Epithelial cell of esophagus (primary cell): ENCODE results near the gene CBFA2T3.

ENCODE experiments used
- DNase-seq: peaks from one replicate; pipeline ENCODE4 v3.0.0; 2010; ENCODE audit warnings: low read depth
- H3K4me3 ChIP-seq: 2 replicates; pipeline ENCODE4 v1.5.1; 2011; ENCODE audit warnings: mild to moderate bottlenecking, low read length, control low read depth
- TF ChIP-seq, protein P1 (sequence below): IDR thresholded peaks from 2 replicates; pipeline ENCODE4 v1.5.1; 2011; ENCODE audit warnings: low read depth, mild to moderate bottlenecking, low read length, control low read depth, inconsistent platforms; ENCODE audit not compliant: insufficient read depth; ENCODE audit errors: missing control alignments

CBFA2T3 gene

DNA sequence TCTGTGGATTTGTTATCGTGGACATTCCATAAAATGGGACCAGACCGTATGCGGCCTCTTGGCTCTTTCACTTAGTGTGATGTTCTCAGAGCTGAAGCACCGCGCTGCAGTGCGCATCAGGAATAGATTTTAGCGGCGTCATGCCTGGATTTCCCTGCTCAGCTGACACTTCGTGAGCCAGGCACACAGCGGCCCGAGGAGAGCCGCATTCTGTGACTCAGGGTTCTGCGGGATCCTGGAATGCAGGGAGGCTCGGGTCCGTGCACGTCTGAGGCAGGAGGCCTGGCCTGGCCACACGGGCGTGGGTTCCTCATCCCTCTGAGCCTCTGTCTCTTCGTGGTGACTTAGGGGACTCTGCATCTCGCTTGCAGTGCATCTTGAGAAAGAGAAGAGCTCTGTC, 13.4 kb downstream of the CBFA2T3 start:
- DNase-seq = no peak
- TF ChIP-seq, protein P1, sequence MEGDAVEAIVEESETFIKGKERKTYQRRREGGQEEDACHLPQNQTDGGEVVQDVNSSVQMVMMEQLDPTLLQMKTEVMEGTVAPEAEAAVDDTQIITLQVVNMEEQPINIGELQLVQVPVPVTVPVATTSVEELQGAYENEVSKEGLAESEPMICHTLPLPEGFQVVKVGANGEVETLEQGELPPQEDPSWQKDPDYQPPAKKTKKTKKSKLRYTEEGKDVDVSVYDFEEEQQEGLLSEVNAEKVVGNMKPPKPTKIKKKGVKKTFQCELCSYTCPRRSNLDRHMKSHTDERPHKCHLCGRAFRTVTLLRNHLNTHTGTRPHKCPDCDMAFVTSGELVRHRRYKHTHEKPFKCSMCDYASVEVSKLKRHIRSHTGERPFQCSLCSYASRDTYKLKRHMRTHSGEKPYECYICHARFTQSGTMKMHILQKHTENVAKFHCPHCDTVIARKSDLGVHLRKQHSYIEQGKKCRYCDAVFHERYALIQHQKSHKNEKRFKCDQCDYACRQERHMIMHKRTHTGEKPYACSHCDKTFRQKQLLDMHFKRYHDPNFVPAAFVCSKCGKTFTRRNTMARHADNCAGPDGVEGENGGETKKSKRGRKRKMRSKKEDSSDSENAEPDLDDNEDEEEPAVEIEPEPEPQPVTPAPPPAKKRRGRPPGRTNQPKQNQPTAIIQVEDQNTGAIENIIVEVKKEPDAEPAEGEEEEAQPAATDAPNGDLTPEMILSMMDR = no peak
- H3K4me3 ChIP-seq = no peak overlapping the region

DNA sequence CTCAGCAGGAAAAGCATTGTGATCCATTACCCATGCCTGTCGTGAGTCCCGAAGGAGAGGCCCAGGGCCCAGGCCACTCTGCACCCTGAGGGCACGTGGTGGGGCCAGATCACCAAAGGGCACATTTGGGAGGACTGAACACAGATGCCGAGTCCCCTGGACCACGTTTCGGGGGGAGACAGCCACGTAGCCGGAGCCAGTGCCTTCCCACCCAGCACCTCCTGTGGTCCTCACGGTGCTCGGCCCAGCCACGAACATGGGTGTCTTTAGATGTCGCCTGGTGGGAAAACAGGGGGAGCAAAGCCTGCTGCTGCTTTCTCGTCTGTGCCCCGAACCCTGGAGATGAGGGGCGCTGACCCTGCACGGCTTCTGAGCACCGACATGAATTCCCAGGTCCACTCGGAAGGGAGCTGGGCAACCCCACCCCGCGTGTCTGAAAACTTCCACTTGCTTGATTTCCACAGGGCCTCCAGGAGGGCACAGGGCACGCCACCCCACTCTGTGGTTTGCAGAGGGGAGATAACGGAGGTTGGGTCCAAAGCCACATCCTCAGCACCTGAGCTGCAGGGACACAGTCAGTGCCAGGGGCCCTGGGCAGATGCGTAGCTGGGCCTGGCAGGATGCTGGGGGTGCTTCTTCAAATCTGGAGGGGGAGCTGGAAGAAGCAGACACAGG, 14.4 kb downstream of the CBFA2T3 start:
- TF ChIP-seq, protein P1 = no peak
- no peak for DNase-seq
- H3K4me3 ChIP-seq = no peak overlapping the region

DNA sequence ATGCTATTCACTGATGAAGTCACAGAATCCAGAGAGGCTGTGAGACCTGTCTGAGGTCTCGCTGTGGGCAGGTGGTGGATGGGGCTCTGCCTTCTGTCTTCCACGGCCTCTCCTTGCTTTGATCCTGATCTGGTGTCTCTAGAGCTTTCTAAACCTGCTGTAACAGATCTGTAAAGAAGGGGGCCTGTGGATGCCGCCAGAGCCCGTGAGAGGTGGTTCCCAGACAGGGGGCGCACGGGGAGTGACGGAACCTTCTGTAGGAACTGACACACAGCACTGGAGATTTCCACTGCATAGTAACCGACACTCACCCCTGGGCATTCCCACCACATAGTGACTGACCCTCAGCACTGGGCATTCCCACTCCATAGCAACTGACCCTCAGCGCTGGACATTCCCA, 16.0 kb downstream of the CBFA2T3 start:
- no peak for DNase-seq
- TF ChIP-seq, protein P1 = no peak

GRCh38 chr16:88960516-88960915, 16.5 kb downstream of the CBFA2T3 start:
- H3K4me3 ChIP-seq = no peak overlapping the region
- TF ChIP-seq, protein P1 = no peak
- no peak for DNase-seq

More for the DNA sequence above, 16.0 kb downstream of the CBFA2T3 start:
- H3K4me3 ChIP-seq = no peak overlapping the region

DNA sequence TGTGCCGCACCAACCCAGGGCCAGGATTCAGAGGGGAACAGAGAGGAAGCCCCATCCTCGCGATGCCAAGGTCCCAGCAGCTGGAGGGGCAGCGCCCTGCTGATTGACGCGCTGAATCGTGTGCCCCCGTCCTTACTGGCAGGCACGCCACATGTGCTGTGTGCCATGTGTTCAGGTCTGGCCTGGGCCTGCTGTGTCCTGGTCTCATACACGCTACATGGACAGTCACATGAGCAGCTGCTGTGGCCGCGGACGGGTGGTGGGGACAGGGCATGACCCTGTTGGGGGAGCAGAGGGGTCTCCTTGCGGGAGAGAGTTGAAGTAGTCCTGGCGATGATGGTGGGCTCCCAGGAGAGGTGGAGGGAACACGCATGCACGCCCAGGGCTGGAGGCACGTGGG, 18.0 kb downstream of the CBFA2T3 start:
- TF ChIP-seq, protein P1 = no peak
- DNase-seq = no peak
- H3K4me3 ChIP-seq = no peak overlapping the region

- no peak for DNase-seq
- H3K4me3 ChIP-seq = no peak overlapping the region
- TF ChIP-seq, protein P1 = no peak
Measured at GRCh38 chr16:88957887-88958577, 19.0 kb downstream of the CBFA2T3 start.

GRCh38 chr16:88957433-88957767, 19.6 kb downstream of the CBFA2T3 start:
- TF ChIP-seq, protein P1 = no peak
- no peak for DNase-seq
- no peak overlapping the region for H3K4me3 ChIP-seq
